ENCODE data around the gene TMEM134.

GRCh38 chr11:67469508-67469811, 409 bp upstream of the TMEM134 start:
- TF ChIP-seq JUN (IDR thresholded peaks at IDR 0.05) (no peak; a peak in 1 of 5 replicates), CBX8 (IDR thresholded peaks at IDR 0.05) (no peak)

All from A549 (cell line).